GM21515 (cell line): Measurements from ENCODE around the gene CDC42BPA.

Source experiments
- ATAC-seq: cut with Tn5 transposase; IDR thresholded peaks from one replicate; pipeline ENCODE4 v1.9.1; 2021; ENCODE audit not compliant: unreplicated experiment

Gene CDC42BPA

GRCh38 chr1:227335242-227336020 is 17.1 kb upstream of the CDC42BPA start:
- ATAC-seq, result no peak

DNA sequence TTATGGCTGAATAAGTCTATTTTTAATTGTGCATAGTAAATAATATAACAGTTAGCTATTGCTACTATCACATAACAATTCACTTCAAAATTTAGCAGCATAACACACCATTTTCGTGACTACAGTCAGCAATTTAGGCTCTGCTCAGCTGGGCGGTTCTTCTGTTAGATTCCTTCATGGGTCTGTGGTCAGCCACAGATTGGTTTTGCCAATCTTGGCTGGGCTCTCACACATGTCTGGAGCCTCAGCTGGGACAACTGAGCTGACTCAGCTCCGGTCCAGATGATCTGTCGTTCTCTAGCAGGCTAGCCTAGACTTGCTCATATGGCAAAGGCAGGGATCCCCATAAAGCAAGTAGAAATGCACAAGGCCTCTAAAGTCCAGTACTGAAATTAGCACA is 15.1 kb upstream of the CDC42BPA start:
- ATAC-seq, result no peak

DNA sequence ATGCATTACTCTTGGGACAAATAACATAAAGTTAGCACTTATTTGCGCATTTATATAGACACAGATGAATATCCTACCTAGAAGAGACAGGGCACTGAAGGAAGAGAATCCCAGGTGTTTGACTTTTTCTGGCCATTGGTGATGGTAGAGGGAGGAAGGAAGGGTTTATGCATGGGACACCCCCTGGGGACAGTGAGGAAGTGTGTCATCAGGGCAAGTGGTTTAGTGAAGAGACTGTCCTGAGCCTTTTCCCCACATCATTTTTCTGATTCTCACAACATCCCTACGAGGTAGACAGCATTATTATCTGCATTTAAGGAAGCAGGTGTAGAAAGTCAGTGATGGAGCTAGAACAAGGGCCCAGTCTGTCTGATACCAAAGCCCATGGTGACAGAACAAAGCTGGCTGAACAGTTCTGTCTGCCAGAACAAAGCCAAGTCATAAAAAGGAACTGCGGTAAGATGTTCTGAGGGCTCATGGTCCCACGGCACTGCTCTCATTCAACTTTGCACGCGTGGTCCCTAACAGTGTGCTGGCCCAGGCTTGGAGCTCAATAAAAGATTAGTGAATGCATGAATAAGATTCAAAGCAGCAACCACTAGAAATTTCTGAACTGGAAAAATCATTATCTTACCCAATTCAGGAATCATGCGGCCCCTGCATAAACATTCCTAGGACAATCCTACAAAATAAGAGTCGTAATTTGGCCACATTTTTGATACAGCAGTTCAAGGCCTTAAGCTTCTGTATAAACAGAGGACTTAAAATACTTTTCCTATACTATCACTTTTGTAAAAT is 12.2 kb upstream of the CDC42BPA start:
- no peak for ATAC-seq

DNA sequence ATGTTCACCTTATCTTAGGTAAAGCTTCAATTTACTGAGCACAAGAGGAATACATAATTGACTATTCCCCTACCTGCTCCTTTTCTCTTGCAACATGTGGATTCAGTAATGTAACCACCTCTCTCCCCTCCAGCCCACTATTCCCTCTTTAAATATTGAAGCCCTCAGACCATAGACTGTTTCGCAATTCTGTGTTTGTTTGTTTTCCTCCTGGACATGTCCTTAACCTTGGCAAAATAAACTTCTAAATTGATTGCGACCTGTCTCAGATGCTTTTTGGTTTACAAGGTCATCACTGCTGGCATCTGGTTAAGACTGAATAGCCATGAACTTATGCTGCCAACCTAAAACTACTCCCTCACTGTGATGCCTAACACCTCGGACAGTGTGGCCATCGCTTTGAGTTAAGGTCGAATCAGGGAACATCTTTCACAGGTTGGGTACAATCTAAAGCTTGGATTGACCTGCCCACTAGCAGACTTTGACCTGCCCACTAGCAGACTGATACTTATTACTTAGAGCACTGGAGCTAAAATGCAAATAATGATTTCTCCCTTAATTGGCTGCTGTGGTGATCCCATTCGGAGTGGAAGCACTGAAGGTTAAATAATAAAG is 10.2 kb upstream of the CDC42BPA start:
- no peak for ATAC-seq

- no peak for ATAC-seq
These were observed 6.9 kb upstream of the CDC42BPA start for GRCh38 chr1:227325156-227325555.

DNA sequence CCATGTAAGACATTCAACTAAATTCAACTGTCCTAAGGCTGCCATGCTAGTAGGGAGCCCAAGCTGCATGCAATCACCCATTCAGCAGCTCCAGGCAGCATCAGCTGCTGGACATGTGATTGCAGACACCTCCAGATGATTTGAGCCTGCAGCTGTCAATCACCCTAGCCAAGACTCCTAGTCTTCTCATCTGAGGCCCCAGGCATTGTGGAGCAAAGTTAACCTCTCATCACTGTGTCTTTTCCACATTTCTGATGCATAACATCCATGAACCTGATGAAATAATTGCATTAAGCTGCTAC is 5.6 kb upstream of the CDC42BPA start:
- ATAC-seq, result no peak

DNA sequence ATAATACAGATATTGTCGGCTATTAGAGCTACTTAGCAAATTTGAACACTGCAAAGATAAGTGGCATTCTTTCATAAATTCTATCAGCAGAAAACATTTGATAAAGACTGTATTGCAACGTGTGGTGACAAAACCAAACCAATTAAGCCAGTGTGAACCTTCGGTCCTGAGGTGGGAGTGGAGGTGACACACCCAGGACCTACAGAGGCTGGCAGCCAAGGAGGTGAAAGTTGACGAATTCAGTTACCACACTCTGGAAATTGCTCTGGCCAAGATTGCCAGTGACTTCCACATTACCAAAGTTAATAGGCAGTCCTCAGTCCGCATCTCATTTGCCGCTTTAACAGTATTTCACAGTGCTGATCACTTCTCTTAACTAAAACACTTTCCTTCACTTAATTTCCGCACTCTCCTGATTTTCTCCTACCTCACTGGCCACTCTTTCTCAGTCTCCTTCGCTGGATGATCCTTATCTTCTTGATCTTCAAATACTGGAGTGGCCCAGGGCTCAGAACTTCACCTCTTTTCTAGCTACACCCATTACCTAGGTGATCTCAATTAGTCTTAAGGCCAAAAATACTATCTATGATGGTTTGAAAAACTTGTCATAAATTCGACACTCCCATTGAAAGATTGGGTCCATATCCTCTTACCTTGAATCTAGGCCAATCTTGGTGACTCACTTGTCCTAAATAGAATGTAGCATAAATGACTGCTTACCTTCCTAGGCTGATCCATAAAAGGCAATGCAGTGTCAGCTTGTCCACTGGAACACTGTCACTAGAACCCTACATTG is 5.1 kb upstream of the CDC42BPA start:
- ATAC-seq, result no peak

DNA sequence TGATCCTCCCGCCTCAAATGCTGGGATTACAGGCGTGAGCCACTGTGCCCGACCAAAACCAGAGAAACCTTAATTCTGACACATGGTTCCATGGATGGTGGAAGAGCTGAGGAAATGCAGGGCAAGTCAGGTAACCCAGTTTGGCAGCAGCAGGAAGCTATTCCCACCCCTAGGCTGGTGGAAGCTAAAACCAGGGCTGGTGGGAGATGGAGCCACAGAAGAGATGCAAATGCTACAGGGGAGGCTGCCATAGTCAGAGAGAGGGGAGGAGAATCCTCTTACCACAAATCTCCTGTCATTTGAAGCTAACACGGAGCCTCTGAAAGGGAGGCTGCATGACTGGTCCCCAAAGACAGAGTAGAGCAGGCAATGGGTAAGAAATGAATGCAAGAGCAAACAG is 4.1 kb upstream of the CDC42BPA start:
- ATAC-seq, result no peak

GRCh38 chr1:227321035-227321434 is 2.7 kb upstream of the CDC42BPA start:
- no peak for ATAC-seq

DNA sequence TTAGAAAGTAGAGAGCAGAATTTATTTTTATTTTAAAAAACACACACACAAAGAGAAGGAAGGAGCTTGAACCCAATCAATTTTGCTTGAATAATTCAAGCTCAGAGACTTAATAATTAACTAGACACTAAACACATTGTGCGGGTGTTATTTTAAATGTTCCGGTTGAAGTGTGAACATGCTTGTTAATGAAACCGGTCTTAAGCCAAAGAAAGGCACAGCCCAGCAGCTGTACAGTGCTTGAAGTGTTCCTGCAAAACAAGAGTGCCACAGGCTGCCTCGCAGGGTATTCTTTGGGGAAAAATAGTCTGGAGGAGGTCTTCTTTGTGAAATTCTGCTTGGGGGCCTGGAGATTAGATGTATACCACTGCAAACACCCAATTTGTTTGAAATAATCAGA is 2.2 kb upstream of the CDC42BPA start:
- no peak for ATAC-seq

- ATAC-seq, result no peak
These were observed 738 bp upstream of the CDC42BPA start for GRCh38 chr1:227318853-227319607.

DNA sequence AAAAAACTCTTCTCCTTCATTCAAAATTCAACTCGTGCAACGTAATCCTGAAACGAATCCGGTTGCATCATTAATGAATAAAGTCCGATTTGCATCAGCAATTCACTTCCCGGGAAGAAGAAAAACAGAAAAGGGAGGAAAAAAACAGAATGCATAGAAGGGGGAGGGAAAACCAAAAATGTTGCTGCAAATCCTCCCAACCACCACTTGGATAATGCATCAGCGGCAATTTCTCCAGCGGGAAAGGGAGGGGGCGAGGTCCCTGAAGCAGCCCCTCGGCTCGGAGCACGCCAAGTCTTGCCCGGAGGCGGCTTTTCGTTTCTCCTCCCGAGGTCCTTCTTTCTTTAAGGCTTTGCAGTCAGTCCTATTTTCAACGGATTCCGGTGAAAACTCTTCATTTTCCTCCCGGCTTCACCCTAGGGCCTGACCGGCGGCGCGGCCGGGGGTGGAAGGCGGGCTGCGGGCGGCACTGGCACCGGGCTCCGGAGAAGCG is 723 bp downstream of the CDC42BPA start:
- ATAC-seq, result no peak

GRCh38 chr1:227317011-227317451 is 1.3 kb downstream of the CDC42BPA start:
- no peak for ATAC-seq

- ATAC-seq, result no peak
These were observed 1.8 kb downstream of the CDC42BPA start for GRCh38 chr1:227316456-227316855.

- no peak for ATAC-seq
These were observed 2.5 kb downstream of the CDC42BPA start for GRCh38 chr1:227315629-227316346.

GRCh38 chr1:227314014-227314848 is 4.1 kb downstream of the CDC42BPA start:
- ATAC-seq, result no peak

- no peak for ATAC-seq
These were observed 5.8 kb downstream of the CDC42BPA start for GRCh38 chr1:227312361-227313025.

GRCh38 chr1:227311389-227312001 is 6.8 kb downstream of the CDC42BPA start:
- ATAC-seq, result no peak
